SK-N-MC (cell line): ENCODE results near the gene AKT1S1.
"Not testable (repeated sequence)": the region's sequence is repeated elsewhere in the genome, so short reads cannot be mapped to it uniquely, and the experiment has no call there.

Source experiments
- DNase-seq: peaks from one replicate; pipeline ENCODE4 v3.0.0-alpha.2; 2011; ENCODE audit warnings: low read depth, low spot score
- H3K27ac ChIP-seq: fragments of 200-600 bp; sonication (generic); 2 replicates; pipeline ENCODE4 v1.5.1; 2016; ENCODE audit warnings: mixed run types
- H3K36me3 ChIP-seq: fragments of 200-600 bp; sonication (generic); 2 replicates; pipeline ENCODE4 v1.6.1; 2017; ENCODE audit warnings: antibody characterized with exemption, low read length, mixed read lengths; ENCODE audit not compliant: insufficient read depth
- H3K4me3 ChIP-seq: fragments of 200-600 bp; sonication (generic); 2 replicates; pipeline ENCODE4 v1.5.1; 2016
- H3K9ac ChIP-seq: fragments of 200-600 bp; sonication (generic); 2 replicates; pipeline ENCODE4 v1.8.0; 2017; ENCODE audit warnings: mixed run types, mixed read lengths; ENCODE audit not compliant: insufficient read length
- H3K9me3 ChIP-seq: fragments of 200-600 bp; sonication (generic); 2 replicates; pipeline ENCODE4 v1.6.1; 2017; ENCODE audit warnings: low read depth, mild to moderate bottlenecking, antibody characterized with exemption, low read length, moderate library complexity, mixed read lengths
- EZH2 ChIP-seq: fragments of 200-600 bp; sonication (generic); IDR thresholded peaks from one replicate; pipeline ENCODE4 v1.6.1; 2017; ENCODE audit warnings: antibody characterized with exemption
- FOXP2 ChIP-seq: optimal IDR thresholded peaks from 2 replicates; pipeline ENCODE3; 2011; ENCODE audit warnings: mild to moderate bottlenecking, moderate library complexity; ENCODE audit not compliant: insufficient read depth; ENCODE audit errors: extremely low read length, control extremely low read depth
- POLR2AphosphoS5 ChIP-seq: IDR thresholded peaks from 2 replicates; pipeline ENCODE4 v1.6.1; 2012; ENCODE audit warnings: mild to moderate bottlenecking, low read depth, low read length, borderline replicate concordance

AKT1S1 gene

GRCh38 chr19:49824662-49825061 lies 52.5 kb downstream of the AKT1S1 start:
- no peak overlapping the region for H3K9ac ChIP-seq
- TF ChIP-seq FOXP2, result no peak
- no peak for TF ChIP-seq POLR2AphosphoS5
- no peak for TF ChIP-seq EZH2
- no peaks in the 10 kb centered on the region for H3K9me3 ChIP-seq
- H3K4me3 ChIP-seq, result no peak overlapping the region
- DNase-seq, result no peak
- peaks cover 14% of the 10 kb centered on the region; the same call in 1 of the 2 replicates for H3K36me3 ChIP-seq
- no peak overlapping the region for H3K27ac ChIP-seq

- H3K4me3 ChIP-seq, result no peak overlapping the region
- DNase-seq, result no peak
- TF ChIP-seq EZH2, result no peak
- no peak for TF ChIP-seq POLR2AphosphoS5
- no peak for TF ChIP-seq FOXP2
- H3K27ac ChIP-seq, result no peak overlapping the region
- H3K9me3 ChIP-seq, result no peaks in the 10 kb centered on the region
- H3K9ac ChIP-seq, result no peak overlapping the region
- H3K36me3 ChIP-seq, result peaks cover 14% of the 10 kb centered on the region; the same call in 1 of the 2 replicates
Observed at GRCh38 chr19:49823472-49823871, 53.7 kb downstream of the AKT1S1 start.

GRCh38 chr19:49820125-49820524 lies 57.0 kb downstream of the AKT1S1 start:
- TF ChIP-seq EZH2, result no peak
- TF ChIP-seq FOXP2, result no peak
- no peak for TF ChIP-seq POLR2AphosphoS5
- Histone ChIP-seq H3K9ac (no peak overlapping the region), H3K27ac (no peak overlapping the region), H3K4me3 (no peak overlapping the region), H3K36me3 (peaks cover 14% of the 10 kb centered on the region; the same call in 1 of the 2 replicates), H3K9me3 (no peaks in the 10 kb centered on the region)
- DNase-seq, result no peak

- peak overlapping the region; percentile 85 for H3K9ac ChIP-seq
- H3K36me3 ChIP-seq, result peaks cover 14% of the 10 kb centered on the region; the same call in 1 of the 2 replicates
Observed at GRCh38 chr19:49819452-49820115, 57.6 kb downstream of the AKT1S1 start.

More at GRCh38 chr19:49819452-49820115, 57.6 kb downstream of the AKT1S1 start:
- H3K4me3 ChIP-seq, result peak overlapping the region; percentile 84
- not testable (repeated sequence) for H3K27ac ChIP-seq, H3K9me3 ChIP-seq, DNase-seq
